T47D (cell line): Measurements from ENCODE around the gene PADI1.
A peak's percentile ranks its signal among the peaks of the same experiment; 100 is the strongest.

Experiments
- DNase-seq, 2 experiments: peaks; one replicate each; pipeline versions ENCODE4 v3.0.0 to v3.0.0-alpha.2; 2011 to 2012; ENCODE audit warnings: low read depth in 1 of 2, low spot score in 1 of 2
- JUND ChIP-seq: IDR thresholded peaks from 2 replicates; pipeline ENCODE4 v1.6.1; 2012; ENCODE audit warnings: low read depth
- in situ Hi-C: cut with HindIII; loops from 2 replicates; pipeline ENCODE4 v1.10.0; 2016; ENCODE audit warnings: low sequenced_read_pairs, low pct_unique_long_range_greater_than_20kb

The PADI1 gene

DNA sequence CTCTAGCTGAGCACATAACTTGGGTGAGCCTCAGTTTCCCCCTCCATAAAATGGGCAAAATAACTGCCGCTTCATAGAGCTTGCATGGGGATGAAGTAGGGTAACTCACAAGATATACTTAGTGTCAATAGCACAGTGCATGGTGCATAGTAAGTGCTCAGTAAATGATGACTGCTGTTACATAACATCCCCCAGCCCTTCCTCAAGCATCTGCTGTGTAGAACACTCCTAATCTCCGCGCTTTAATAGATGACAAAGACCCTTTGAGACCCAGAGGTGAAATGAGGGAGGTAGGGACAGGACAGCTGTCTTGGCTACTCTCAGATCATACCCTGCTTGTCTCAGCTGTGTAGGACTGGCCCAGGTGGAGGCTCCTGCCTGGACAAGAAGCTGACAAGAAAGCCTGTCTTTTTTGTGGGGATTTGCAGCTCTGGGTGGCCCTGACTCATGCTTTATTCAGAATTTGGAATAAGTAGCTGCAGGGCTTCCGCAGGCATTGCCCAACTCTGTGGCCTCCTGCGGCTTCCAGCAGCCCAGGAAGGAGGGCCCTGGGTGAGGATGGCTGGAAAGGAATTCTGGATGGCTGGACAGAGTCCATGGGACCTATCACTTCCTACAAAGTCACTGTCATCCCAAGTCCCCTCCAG is 82.3 kb downstream of the PADI1 start:
- TF ChIP-seq JUND = no peak
- in situ Hi-C loops = no loop called here
- DNase-seq = no peak

DNA sequence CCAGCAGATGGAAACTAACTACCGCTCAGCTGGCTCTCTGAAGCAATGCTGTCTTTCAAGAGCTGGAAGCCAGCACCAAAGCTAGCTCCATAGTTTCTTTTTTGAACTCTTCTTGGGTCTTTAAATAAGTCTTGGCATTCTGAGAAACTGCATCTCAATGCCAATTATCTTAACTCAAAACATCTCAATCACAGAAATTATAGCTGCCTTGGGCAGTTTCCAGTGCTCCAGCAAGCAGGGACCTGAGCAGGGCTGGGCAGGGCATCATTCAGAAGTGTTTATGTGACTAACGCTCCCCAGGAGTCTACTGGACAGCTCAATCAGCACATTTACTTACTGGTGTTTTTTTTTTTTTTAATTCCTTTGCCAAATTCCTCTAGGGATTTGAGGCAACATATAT is 84.8 kb downstream of the PADI1 start:
- in situ Hi-C loops = no loop called here
- DNase-seq = no peak
- no peak for TF ChIP-seq JUND

DNA sequence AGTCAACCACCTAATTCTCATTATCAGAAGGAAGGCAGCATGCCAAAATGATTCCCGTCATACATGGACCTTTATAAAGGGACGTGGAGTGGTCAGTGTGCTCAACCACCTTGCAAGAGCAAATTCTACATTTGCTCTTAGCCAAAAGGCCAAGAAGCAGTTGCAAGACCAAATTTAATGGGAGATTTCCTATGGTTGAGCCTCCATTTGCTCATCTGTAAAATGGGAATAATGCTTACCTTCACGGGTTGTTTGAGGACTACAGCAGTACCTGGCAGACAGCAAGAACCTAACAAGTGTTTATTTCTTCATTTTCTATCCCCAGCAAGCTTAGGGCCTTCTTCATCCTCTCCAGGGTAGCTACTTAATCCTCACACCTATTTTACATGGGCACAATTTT is 85.6 kb downstream of the PADI1 start:
- no peak for TF ChIP-seq JUND
- no peak for DNase-seq
- in situ Hi-C loops = no loop called here

DNA sequence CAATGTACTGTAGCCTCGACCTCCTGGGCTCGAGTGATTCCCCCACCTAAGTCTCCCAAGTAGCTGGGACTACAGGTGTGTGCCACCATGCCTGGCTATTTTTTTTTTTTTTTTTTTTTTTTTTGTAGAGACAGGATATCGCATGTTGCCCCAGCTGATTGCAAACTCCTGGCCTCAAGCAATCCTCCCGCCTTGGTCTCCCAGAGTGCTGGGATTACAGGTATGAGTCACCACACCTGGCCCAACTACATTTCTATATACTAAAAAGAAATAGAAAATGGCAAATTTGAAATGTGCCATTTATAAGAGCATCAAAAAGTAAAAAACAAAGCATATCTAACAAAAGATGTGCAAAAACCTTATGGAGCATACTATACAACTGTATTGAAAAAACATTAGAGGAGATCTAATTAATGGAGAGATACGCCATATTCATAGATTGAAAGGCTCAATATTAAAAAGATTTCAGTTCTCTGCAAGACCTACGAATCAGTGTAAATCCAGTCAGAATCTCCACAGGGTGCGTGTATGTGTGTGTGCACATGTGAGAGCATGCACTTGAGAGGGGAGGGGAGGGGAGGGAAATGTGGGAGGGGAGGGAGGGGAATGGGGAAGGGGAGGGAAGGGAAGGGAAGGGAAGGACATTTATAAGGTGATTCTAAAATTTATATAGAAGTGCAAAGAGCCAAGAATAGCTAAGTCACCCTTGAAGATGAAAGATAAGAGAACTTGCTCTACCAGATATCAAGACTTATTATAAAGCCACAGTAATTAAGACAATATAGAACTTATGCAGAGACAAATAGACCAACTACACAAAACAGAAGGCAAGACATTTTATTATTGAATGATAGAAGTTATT is 87.6 kb downstream of the PADI1 start:
- in situ Hi-C loops = no loop called here

DNA sequence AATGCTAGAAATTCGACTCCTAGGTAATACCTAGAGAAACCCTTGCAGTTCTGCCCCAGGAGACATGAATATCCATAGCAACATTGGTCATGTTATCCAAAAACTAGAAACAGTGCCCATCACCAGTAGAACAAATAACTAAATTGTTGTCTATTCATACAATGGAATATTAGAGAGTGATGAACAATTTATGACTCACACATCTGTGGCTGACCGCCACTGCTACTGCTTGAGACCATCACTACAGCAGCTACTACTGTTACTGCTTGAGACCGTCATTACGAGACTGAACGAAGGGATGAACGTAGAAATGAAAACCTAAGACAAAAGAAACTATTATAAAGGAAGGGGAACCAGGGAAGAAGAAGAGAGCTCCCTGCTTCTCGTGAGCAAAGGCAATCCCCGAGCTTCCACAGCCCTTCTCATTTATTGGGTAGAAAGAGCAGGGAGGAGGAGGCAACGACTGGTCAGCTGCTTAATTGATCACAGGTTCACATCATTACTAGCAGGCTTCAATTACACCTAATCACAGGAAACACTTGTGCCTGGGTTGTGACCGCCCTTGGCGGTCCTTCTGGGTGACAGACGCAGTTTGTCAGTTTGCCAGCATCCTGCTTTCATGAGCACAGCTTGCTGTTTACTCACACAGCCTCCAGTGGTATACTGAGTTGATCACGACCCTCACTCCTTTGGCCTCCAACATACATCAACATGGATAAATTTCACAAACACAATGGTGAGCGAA is 88.9 kb downstream of the PADI1 start:
- TF ChIP-seq JUND = no peak
- DNase-seq = no peak

More for the DNA sequence above, 87.6 kb downstream of the PADI1 start:
- DNase-seq = peak in 1 of 2 experiments; percentile 47
- TF ChIP-seq JUND = no peak

DNA sequence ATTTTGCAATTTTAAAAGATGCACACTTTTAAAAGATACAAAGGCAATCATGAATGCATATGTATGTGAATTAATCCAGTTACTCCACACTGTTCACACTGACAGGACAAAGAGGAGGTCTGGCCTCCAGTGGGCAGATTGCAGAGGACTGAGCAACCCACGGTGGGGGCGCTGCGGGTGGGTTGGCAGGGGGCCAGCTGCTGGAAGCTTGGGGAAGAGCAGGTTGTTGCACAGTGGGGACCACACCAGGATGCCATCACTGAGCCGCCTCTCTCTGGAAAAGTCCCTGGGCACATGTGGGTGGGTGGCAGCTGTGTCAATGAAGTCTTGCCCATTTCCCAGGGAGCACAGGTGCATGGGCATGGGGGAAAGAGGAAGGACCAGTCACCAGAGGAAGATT is 90.4 kb downstream of the PADI1 start:
- TF ChIP-seq JUND = no peak
- in situ Hi-C loops = no loop called here
- no peak for DNase-seq

More for the DNA sequence above, 88.9 kb downstream of the PADI1 start:
- in situ Hi-C loops = no loop called here
